T follicular helper cell (primary cell): Measurements from ENCODE around the gene DACH1.

ENCODE experiments used
- DNase-seq: peaks from one replicate; pipeline ENCODE4 v3.0.0-alpha.2; 2020; ENCODE audit warnings: low read depth

Gene DACH1

DNA sequence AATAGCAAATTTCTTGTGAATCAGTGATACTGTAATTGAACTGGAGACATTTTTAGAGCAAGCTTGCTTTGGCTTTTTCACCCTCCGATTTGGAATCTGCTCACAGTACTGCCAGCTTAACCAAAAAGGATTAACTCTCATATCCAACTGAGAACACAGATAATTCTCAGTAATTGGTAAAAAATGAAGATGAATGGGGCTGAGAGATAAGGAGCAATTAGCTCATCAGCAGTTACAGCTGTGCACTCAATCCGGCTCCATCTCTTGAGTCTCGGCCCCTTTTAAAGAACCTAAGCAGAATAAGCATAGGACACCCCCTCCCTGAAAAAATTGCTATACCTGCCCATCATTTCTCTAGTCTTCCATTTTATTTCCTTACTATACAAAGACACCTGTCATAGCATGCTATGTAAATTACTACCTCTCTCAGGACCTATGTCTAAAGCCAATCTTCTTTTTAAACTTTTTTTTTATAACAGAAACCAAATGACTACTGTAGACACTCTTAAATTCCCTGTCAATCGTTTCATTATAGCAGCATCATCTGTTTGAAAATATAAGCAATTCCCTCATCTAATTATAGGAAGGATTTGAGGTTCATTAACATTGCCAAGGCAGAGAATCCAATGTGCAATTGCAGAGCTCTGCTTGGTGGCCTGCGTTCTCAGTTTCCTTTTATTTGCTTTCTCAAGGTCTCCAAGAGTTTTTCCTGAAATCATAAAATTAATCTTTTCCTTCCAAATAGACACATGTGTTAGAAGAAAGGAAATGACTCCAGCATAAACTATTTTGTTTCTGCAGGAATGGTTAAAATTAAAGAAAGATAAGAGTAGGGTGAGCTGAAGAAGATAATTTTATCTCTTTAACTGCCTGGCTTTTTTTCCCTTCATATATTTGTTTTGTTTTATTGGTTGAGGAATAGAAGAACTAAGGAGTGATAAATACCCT is 242.1 kb downstream of the DACH1 start:
- DNase-seq = no peak

DNA sequence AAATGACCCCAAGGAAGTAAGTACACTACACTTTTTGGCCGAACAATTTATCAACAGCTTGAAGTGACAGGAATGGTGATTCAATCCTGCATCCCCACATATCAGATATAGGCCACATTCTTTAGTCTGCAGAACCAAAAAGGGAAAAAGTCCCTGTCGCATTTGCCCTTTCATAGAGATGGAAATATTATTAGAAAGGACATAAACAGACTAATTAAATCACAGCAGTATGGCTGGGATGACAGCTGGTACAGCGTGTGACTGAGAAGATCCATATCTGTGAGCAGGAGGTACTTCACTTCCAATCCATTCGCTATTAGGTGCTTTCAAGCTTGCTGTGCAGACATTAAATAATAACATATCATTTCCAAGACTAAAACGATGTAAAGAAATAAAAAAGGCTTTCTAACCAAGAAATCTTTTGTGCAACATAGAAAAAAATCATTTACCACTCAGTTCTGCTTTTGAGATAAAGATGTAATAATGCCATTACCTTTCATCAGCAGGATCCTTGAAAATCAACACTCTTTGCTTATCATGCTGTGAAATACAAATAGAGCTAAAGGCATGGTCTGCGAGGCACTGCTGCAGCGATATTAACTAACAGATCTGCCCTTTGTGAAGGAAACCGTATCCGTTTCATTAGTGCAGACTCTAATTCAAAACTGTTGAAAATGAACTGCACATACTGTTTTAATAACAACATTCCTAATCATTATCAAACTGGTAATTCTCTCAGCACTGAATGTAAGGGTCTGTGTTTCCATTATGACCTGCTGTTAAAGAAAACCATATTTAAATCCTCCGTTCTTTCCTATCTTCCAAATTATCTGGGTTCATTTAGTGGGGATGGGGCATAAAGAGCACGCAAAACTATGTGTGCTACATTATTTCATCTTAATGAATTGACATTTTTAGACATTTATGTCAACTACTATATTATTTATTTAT is 245.6 kb downstream of the DACH1 start:
- no peak for DNase-seq

DNA sequence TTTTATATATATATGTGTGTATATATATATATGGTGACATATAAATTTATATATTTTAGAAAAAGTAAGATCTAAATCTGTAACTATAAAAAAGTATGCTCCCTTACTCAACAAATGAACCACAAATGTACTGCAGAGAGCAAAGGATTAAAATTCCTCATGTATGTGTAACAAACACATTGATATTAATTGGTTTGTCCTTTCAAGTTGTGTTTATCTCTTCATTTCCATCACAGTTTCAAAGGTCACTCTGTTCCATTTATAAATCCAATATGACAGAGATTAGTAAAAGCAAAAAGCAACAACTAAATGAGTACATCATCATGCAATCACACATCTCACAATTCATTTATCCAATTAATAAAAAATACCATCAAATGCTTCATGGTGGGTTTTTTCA is 247.9 kb downstream of the DACH1 start:
- DNase-seq = no peak

DNA sequence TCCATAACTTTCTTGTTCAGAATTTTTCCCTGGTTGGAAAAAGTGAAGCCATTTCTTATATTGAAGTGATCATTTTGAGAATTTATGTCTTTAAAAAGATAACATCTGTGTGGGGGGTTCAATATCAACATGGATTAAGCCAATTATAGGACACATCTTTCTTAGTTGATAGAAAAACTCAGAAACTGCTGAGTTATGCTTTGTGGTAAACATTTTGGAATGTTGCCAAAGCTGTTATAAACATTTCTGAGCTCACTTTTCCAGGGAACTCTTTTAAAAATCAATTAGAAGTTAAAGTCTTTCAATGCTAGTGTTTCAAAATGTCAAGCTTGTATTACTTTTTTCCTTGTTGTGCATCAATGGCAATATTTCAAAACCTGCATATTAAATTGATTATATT is 248.8 kb downstream of the DACH1 start:
- DNase-seq = no peak

DNA sequence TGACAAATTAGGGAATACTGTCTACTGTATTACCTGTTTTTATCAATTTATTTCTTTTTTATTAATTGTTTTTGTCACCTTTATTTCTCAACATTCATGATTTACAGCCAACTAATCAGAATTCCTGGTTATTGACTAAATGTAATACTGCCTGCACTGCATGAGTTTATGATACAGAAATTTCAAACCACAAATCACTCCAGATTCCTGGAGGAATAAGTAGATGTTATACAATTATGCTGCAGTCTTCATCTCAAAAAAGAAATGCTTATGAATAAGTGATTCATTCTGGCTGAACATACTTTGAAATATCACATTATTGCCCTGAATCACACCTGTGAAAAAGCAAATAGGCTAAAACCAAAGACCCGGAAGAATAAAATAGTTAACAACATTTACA is 249.7 kb downstream of the DACH1 start:
- DNase-seq = no peak

DNA sequence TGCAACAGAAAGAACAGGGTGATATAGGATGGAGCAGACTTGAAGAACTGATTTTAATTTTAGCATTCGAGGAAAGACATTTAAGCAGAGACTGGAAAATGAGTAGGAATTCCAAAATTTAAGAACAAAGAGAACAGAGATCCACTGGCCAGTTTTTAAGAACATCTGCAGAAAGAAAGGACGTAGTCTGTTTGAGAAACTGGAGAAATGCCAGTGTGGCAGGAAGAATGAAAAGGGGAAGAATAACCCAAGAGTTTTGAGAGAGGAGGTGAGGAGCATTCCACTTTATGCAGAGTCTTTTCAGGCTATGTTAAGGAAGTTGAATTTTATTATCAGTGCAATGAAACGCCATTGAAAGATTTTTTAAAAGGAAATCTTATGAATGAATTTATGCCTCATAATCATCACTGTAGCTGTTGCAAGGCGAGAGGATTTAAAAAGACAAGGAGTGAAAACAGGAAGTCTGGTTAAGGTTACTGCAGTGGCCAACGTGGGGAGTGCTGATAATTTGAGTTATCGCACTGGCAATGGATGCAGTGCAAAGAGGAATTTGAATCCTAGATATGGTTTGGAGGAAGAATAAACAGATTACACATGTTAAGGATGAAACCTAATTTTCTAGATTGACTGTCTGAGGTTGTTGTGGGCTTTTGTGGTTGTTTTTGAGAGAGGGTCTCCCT is 253.8 kb downstream of the DACH1 start:
- no peak for DNase-seq

DNA sequence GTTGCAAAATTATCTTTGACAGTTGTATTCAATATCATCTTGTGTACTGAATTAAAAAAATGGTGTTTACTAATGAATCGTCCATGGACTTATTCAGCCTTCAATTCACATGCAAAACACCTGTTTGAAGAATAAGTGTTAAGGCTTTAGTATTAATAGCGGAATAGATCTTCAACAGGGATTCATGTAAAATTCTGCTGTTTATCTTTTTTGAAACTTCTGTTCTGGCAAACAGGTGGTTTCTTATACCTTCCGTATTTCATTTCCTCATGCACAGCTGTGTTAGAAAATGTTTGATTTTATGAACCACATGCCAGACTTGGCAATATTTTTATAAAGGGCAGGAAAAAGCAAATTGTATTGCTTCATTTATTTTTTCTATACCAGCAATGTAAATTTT is 255.7 kb downstream of the DACH1 start:
- DNase-seq = no peak

DNA sequence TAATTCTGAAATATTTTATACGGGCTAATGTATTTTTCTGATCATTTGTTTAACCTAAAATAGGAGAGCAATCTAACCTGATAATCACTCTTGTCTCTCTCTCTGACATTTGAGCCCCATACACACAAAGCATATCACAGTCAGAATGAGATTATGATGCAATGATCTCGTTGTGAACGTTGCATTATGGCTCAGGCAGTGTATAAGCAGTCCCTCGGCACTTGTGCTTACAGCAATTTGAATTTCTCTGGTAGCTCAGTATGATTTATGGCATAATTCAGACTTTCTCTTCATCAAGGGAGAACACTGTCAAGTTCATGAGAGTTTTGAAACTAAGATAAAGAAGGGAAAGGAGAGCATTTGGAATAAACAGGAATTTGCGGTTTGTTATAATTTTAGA is 256.1 kb downstream of the DACH1 start:
- no peak for DNase-seq

DNA sequence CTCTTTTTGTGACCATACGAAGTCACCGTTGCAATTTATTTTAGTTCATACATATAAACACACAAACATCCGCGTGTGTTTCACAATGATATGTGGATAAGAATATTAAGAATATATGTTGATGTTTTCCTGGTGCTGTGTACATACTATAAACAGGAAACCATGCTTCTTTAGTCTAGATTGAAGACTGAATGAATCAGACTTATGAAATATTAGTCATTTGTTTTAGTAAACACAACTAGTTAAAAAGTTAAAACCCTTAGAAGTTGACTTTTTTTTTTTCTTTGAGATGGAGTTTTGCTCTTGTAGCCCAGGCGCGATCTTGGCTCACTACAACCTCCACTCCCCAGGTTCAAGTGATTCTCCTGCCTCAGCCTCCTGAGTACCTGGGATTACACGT is 257.7 kb downstream of the DACH1 start:
- DNase-seq = no peak

DNA sequence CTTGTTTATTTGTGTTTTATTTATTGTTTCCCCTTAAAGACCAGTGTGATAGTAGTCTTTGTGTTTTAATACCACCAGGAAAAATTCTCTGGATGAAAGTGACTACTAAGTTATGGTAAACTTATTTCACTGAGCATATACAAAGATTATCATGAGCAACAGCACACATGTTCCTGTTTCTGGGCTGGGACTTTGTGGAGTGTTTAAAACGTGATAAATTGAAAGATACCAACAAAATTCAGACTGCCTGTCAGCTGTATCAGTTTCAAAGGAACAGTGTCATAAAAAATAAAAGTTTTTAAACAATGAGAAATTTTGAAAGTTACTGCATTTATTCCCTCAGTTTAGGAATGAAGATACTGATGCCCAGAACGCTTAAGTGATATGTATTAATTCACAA is 259.4 kb downstream of the DACH1 start:
- DNase-seq = no peak

DNA sequence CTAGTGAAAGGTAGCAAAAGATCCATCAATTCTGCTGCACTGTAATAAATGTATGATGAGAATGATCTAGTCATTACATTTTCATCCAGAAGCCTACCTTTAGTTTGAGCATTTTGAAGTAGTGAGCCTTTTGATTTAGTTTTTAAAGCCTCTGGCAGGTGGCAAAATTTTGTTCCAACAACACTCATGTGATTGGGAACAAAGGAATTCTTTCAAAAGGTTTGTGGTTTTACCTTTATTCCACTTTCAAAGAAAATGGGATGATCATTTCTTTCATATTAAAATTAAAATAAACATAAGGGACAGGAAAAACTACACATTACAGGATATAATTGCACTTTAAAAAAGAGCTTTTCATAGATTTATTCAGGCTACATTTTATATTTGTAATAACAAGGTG is 260.2 kb downstream of the DACH1 start:
- DNase-seq = no peak

DNA sequence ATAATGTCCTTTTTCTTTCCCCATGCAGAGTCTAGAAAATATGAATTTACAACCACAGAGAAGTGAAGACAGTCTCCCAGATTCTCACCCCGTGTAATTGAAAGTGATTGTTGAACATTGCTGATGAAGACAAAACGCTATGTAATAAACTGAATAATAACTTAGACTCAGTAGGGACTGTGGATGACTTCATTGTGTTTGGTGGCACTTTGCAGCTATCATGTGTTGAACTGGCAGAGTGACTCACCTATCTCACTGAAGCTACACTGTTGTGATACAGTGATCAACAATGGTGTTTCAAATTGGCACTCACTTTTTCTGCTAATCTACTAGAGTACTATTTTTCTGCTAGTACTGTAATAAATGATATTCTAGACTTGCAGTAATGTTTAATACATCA is 261.3 kb downstream of the DACH1 start:
- no peak for DNase-seq

DNA sequence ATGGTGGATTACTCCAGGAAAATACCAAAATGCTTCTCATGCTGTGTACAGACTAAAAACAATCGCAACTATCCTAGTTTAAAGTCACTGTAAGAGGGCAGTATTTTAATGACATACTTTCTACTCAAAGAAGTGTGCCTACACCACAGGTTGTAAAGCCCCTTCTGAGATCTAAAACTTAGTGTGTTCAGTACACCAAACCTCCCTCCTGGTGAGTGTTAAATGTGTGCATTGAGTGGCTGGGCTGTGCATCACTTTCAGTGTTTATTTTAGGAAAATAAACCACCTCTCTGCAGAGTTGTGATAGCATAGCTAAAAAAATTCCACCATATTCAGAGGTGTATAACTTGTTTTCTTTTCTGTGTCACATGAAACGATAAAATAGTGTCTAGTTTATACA is 263.7 kb downstream of the DACH1 start:
- DNase-seq = no peak

DNA sequence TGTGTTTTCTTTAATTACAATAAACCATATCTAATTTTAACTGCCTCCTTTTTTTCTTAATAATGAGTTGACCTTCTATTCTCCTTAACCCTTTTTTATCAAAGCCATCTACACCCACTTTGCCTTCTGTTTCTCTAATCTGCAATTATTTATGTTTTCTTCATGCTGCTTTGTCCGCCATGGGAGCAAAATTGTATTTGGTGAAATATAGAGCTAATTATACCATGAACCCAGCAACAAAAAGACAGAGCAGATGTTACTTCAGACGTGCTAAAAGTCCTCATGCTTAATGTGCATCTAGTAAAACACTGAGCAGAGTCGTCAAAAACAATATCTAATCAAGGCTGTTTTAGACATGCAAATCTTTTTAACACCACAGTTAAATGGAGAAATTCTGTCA is 264.7 kb downstream of the DACH1 start:
- DNase-seq = no peak

DNA sequence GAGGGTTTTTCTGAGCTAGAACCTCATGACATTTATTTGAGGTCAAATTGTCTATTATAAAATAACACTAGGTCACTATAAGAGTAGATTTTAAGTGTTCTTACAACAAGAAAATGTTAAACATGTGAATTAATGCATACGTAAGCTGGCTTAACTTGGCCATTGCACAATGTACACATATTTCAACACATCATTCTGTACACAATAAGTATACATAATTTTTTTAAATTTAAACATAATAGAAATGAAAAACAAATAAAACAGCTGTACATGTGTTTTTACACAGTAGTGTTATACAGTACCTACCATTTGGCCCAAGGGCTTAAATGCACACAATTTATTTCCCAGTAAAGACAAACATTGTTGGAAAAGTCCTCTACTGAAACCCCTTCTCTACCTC is 269.9 kb downstream of the DACH1 start:
- no peak for DNase-seq

DNA sequence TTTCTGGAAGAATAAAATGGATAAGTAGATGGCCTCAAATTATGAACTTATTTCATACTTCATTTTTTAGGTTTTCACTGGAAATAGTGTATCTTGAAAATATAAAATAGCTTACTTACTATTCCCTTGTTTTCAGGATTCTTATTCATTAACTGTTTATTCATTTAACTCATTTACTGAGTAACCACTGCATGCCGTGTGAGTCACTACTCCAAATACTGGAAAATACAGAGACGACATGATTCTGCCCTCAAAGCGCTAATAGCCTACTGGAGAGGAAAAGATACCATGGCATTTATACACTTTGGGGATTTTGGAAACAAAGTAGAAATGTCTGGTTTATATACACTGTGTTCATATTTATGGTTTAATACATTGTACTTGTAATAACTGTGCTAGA is 270.9 kb downstream of the DACH1 start:
- DNase-seq = no peak

DNA sequence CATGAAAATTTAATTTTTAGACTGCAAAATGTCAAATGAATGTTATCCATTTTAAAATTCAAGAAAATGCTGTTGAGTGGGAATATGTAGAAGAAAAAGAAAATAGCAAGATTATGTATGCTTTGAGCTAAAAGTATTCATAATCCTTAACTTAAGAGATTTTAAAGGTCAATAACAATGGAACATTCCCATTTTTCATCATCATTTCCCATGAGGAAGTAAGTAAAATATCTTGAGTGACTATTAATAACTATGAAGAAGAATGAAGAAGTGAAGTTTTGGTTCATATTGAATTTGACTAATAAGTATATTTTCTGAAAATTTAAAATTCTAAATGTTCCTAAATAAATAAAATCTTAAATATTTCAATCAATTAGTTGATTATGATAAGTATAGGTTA is 273.4 kb downstream of the DACH1 start:
- no peak for DNase-seq

DNA sequence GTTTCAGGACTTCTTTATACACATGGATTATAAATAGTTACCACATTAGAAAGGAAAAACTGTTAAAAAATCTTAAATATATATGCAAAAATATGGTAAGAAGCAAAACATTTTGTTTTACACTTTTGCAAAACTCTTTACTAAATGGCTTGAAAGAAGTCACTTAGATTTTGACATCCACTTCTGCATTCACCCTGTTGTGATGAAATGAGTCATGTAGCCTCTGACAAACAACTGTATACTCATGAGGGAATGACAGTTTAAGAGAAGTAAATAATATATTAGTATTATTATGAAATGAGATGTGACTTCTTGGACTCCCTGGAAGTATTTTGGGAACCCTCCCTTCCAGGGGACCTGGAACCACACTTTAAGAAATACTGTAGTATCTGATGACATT is 275.6 kb downstream of the DACH1 start:
- DNase-seq = no peak

DNA sequence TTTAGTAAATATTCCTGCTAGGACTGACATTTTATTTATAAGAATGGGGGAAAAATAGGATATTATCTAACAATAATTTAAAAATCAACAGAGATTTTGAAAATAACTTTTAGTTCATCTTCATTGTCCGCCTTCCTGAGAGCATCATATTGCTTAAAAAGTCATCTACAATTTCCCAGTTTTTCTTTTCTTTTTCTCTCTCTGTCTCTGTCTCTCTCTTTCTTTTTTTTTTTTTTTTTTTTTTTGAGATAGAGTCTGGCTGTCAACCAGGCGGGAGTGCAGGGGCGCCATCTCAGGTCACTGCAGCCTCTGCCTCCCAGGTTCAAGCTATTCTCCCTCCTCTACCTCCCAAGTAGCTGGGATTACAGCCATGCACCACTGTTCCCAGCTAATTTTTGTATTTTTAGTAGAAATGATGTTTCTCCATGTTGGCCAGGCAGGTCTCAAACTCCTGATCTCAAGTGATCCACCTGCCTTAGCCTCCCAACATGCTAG is 276.3 kb downstream of the DACH1 start:
- DNase-seq = no peak

DNA sequence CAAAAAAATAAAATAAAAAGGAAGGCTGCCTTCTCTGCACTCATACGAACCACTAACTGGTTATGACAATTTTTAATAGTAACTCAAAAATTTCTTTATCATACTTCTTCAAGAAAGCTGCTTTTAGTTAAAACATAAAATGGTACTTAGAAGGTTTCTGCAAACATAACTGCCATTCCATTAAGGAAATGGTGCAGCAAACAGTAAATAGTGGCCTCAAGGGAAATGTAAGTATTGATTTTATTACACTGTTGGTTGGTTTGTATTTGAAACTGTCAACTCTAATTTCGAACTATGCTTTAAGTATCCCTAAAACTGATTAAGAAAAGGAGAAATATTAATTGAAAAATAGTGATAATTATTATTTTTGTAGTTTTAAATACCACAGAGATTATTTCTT is 278.0 kb downstream of the DACH1 start:
- DNase-seq = no peak

DNA sequence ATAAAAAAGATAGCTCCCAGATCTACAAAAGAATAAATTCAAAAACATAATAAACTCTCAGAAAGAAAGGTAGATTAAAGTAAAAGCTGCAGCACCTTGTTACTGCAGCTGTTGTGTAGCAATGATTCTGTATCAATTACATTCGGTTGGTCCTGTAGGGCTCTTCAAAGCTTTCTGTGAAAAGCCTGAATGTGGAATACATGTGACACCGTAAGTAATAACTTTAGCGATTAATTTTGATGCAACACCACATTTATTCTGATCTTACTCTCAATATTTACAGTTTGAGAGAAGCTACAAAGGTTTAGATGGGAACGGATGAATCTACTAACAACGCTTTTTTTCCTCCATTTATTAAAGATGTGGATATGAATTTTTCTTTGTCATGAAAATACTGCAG is 279.2 kb downstream of the DACH1 start:
- DNase-seq = no peak

DNA sequence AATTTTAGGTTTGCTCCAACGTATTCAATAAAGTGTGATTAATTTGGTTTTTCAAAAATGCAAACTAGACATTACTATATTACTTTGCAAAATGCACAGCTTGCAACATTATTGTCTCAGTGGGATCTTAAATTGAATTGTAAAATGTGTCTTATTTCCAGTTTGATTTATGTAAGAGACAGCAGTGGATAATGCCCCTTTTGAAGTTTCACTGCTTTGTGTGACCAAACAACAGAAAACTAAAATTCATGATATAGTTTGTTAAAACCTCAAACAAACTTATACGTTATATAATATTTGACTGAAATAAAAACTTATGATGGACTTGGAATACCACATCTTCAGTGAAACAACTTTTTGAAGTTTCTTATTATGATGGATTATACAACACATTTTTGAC is 279.8 kb downstream of the DACH1 start:
- DNase-seq = no peak
